ENCODE measurements around the gene ZMYND11. TPM values are rescaled to one million over a fixed set of nuclear protein-coding genes. Genes with fewer than 3 reads are reported as not detected.

Gene ZMYND11
- polyA plus RNA-seq, 1 of the 3 experiments (the other 2 are of a cell fraction) = 33.1 TPM

DNA sequence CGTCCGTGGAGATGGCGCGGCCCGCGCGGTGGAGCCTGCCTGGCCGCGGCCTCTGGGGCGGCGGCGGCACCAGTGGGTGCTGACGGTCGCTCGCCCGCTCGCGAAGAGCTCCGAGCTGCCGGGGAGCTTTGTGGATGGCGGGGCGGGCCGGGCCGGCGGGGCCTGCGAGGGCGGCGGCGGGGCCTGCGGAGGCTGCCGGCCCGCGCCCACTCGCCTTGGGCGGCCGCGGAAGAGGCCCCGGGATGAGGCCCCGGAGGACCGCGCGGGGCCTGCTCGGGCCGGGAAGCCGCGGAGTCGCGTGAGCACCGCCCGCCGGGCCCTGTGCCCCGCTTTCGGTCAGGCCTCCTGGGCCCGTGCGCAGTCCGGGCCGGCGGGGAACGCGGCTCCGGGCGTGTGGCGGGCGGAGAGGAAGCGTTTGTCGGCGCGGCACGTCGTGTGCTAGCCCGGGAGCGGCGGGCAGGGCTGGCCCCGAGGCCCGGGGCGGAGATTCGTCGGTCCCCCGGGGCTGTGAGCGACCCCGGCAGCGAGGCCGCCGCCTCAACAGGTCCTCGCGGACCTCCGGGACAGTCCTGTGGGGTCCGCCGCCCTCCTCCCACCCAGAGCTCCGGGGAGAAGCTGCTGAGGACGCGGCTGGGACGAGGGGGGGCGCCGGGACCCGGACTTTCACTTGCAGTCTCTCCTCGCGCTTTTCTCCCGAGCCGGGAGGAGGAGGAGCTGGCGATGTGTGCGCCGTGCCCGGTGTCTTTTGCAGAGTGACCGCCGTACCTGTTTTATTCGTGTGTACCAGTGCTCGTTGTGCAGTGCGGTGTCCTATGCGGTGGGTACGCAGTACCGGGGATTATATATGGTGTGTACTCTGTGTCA lies 578 bp downstream of the ZMYND11 start:
- DNase-seq = peak; percentile 75
- H3K27me3 ChIP-seq (ENCODE audit: insufficient read depth) = no peaks in the 10 kb centered on the region
- H3K4me1 ChIP-seq (ENCODE audit: control insufficient read depth in 1 of 2, insufficient read depth in 2 of 2, low read depth in 1 of 2, low read length in 1 of 2) = peaks cover 24 to 29% of the 10 kb centered on the region in 2 experiments; a peak in 3 of 4 replicates
- 2% methylated on average over 16 of the region's 112 CpGs for WGBS (ENCODE audit: low lambda C conversion rate)
- H3K4me3 ChIP-seq (ENCODE audit: low read depth in 2 of 2, low read length in 1 of 2) = peak overlapping the region; percentile 82 to 85
- peaks cover 46% of the 10 kb centered on the region for H4K20me1 ChIP-seq (ENCODE audit: insufficient read depth)
- TF ChIP-seq NFIC (IDR thresholded peaks at IDR 0.05; ENCODE audit: borderline replicate concordance) (no peak), TAF1 (IDR thresholded peaks at IDR 0.05; ENCODE audit: borderline replicate concordance, low read depth, low read length) (no peak), MXI1 (IDR thresholded peaks at IDR 0.05; ENCODE audit: low read depth, low read length) (peak; percentile 55; the same call in 1 of the 2 replicates)
- TF ChIP-seq, protein P1, sequence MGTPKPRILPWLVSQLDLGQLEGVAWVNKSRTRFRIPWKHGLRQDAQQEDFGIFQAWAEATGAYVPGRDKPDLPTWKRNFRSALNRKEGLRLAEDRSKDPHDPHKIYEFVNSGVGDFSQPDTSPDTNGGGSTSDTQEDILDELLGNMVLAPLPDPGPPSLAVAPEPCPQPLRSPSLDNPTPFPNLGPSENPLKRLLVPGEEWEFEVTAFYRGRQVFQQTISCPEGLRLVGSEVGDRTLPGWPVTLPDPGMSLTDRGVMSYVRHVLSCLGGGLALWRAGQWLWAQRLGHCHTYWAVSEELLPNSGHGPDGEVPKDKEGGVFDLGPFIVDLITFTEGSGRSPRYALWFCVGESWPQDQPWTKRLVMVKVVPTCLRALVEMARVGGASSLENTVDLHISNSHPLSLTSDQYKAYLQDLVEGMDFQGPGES (IDR thresholded peaks at IDR 0.05; ENCODE audit: low read depth, low read length) = no peak
- H3K9me3 ChIP-seq = no peaks in the 10 kb centered on the region
- H3K36me3 ChIP-seq (replicated peaks in 1 of 2; ENCODE audit: control insufficient read depth in 1 of 2, insufficient read depth in 2 of 2, low read length in 1 of 2) = no peaks in the 10 kb centered on the region
- H2AFZ ChIP-seq (ENCODE audit: low read depth) = no peak overlapping the region
- H3K27ac ChIP-seq (ENCODE audit: low read depth in 2 of 2, low read length in 1 of 2) = peak overlapping the region; percentile 72 to 90
- ChIA-PET POLR2A (interaction anchor here (0.8 to 1.0 kb wide), 2 partner anchors 234 to 423 kb away, joined by 3 to 4 read pairs; no protein-coding TSS in a partner anchor), CTCF (interaction anchor here (0.6 to 1.0 kb wide), 3 partner anchors 11 to 297 kb away, joined by 3 read pairs; no protein-coding TSS in a partner anchor)
- no peaks in the 10 kb centered on the region for H3K9me2 ChIP-seq
- peak overlapping the region; percentile 83 for H3K4me2 ChIP-seq
- peak overlapping the region; percentile 84 for H3K9ac ChIP-seq
- peaks cover 39% of the 10 kb centered on the region for H3F3A ChIP-seq (replicated peaks; ENCODE audit: insufficient read depth)
- peaks cover 77% of the 10 kb centered on the region for H3K79me2 ChIP-seq (ENCODE audit: insufficient read depth)

DNA sequence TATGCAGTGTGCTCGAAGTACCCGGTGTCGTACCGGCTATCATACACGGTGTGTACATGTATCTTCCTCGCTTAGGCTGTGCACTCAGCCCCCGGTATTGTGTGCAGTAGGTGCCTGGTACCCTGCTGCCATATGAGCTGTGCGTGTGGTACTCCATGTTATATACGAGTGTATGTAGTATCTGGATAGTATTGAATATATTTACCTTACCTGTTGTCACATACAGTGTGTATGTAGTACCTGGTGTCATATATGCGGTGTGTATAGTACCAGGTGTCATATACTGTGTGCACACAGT lies 1.2 kb downstream of the ZMYND11 start:
- Histone ChIP-seq H3K27ac (ENCODE audit: low read depth in 2 of 2, low read length in 1 of 2) (peak overlapping the region; percentile 72 to 90; a peak in 3 of 4 replicates), H2AFZ (ENCODE audit: low read depth) (no peak overlapping the region), H3K27me3 (ENCODE audit: insufficient read depth) (no peaks in the 10 kb centered on the region), H3K36me3 (replicated peaks in 1 of 2; ENCODE audit: control insufficient read depth in 1 of 2, insufficient read depth in 2 of 2, low read length in 1 of 2) (no peaks in the 10 kb centered on the region), H3F3A (replicated peaks; ENCODE audit: insufficient read depth) (peaks cover 39% of the 10 kb centered on the region), H3K9me2 (no peaks in the 10 kb centered on the region), H3K9me3 (no peaks in the 10 kb centered on the region), H3K79me2 (ENCODE audit: insufficient read depth) (peaks cover 77% of the 10 kb centered on the region), H3K4me1 (ENCODE audit: control insufficient read depth in 1 of 2, insufficient read depth in 2 of 2, low read depth in 1 of 2, low read length in 1 of 2) (peaks cover 24 to 29% of the 10 kb centered on the region in 2 experiments; a peak in 3 of 4 replicates), H3K4me3 (ENCODE audit: low read depth in 2 of 2, low read length in 1 of 2) (peak overlapping the region; percentile 73 to 85), H3K4me2 (peak overlapping the region; percentile 83), H4K20me1 (ENCODE audit: insufficient read depth) (peaks cover 51% of the 10 kb centered on the region), H3K9ac (peak overlapping the region; percentile 82)
- ChIA-PET POLR2A (interaction anchor here (0.8 to 1.0 kb wide), 2 partner anchors 233 to 422 kb away, joined by 3 to 4 read pairs; no protein-coding TSS in a partner anchor), CTCF (interaction anchor here (0.9 to 1.4 kb wide), 2 partner anchors 11 to 62 kb away, joined by 3 read pairs; no protein-coding TSS in a partner anchor)
- DNase-seq = no peak
- WGBS (ENCODE audit: low lambda C conversion rate) = 19% methylated on average over 10 of the region's 10 CpGs
- no peak for TF ChIP-seq TAF1 (IDR thresholded peaks at IDR 0.05; ENCODE audit: borderline replicate concordance, low read depth, low read length)
- no peak for TF ChIP-seq RCOR1 (IDR thresholded peaks at IDR 0.05; ENCODE audit: low read length)
- no peak for TF ChIP-seq RAD21 (IDR thresholded peaks at IDR 0.05; ENCODE audit: low read length)
- TF ChIP-seq, protein P2, sequence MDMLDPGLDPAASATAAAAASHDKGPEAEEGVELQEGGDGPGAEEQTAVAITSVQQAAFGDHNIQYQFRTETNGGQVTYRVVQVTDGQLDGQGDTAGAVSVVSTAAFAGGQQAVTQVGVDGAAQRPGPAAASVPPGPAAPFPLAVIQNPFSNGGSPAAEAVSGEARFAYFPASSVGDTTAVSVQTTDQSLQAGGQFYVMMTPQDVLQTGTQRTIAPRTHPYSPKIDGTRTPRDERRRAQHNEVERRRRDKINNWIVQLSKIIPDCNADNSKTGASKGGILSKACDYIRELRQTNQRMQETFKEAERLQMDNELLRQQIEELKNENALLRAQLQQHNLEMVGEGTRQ (IDR thresholded peaks at IDR 0.05; ENCODE audit: borderline replicate concordance, low read depth, low read length) = no peak
- TF ChIP-seq, protein P3, sequence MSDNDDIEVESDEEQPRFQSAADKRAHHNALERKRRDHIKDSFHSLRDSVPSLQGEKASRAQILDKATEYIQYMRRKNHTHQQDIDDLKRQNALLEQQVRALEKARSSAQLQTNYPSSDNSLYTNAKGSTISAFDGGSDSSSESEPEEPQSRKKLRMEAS (IDR thresholded peaks at IDR 0.05; ENCODE audit: low read depth) = no peak
- no peak for TF ChIP-seq FOSL2 (IDR thresholded peaks at IDR 0.05; ENCODE audit: borderline replicate concordance, low read depth)
- TF ChIP-seq RXRA (IDR thresholded peaks at IDR 0.05; ENCODE audit: borderline replicate concordance, low read depth) = no peak
- TF ChIP-seq, protein P4, sequence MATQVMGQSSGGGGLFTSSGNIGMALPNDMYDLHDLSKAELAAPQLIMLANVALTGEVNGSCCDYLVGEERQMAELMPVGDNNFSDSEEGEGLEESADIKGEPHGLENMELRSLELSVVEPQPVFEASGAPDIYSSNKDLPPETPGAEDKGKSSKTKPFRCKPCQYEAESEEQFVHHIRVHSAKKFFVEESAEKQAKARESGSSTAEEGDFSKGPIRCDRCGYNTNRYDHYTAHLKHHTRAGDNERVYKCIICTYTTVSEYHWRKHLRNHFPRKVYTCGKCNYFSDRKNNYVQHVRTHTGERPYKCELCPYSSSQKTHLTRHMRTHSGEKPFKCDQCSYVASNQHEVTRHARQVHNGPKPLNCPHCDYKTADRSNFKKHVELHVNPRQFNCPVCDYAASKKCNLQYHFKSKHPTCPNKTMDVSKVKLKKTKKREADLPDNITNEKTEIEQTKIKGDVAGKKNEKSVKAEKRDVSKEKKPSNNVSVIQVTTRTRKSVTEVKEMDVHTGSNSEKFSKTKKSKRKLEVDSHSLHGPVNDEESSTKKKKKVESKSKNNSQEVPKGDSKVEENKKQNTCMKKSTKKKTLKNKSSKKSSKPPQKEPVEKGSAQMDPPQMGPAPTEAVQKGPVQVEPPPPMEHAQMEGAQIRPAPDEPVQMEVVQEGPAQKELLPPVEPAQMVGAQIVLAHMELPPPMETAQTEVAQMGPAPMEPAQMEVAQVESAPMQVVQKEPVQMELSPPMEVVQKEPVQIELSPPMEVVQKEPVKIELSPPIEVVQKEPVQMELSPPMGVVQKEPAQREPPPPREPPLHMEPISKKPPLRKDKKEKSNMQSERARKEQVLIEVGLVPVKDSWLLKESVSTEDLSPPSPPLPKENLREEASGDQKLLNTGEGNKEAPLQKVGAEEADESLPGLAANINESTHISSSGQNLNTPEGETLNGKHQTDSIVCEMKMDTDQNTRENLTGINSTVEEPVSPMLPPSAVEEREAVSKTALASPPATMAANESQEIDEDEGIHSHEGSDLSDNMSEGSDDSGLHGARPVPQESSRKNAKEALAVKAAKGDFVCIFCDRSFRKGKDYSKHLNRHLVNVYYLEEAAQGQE (IDR thresholded peaks at IDR 0.05; ENCODE audit: low read depth, low read length) = no peak
- TF ChIP-seq RFX5 (IDR thresholded peaks at IDR 0.05; ENCODE audit: low read length) = no peak
- TF ChIP-seq, protein P5, sequence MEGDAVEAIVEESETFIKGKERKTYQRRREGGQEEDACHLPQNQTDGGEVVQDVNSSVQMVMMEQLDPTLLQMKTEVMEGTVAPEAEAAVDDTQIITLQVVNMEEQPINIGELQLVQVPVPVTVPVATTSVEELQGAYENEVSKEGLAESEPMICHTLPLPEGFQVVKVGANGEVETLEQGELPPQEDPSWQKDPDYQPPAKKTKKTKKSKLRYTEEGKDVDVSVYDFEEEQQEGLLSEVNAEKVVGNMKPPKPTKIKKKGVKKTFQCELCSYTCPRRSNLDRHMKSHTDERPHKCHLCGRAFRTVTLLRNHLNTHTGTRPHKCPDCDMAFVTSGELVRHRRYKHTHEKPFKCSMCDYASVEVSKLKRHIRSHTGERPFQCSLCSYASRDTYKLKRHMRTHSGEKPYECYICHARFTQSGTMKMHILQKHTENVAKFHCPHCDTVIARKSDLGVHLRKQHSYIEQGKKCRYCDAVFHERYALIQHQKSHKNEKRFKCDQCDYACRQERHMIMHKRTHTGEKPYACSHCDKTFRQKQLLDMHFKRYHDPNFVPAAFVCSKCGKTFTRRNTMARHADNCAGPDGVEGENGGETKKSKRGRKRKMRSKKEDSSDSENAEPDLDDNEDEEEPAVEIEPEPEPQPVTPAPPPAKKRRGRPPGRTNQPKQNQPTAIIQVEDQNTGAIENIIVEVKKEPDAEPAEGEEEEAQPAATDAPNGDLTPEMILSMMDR (IDR thresholded peaks at IDR 0.05) = no peak
- no peak for TF ChIP-seq FOXM1 (IDR thresholded peaks at IDR 0.05; ENCODE audit: low read depth)
- TF ChIP-seq NRF1 (IDR thresholded peaks at IDR 0.05; ENCODE audit: low read depth, low read length) = no peak
- no peak for TF ChIP-seq EZH2phosphoT487 (IDR thresholded peaks at IDR 0.05; ENCODE audit: borderline replicate concordance, low read depth)
- no peak; the same call in 1 of the 2 replicates for TF ChIP-seq MXI1 (IDR thresholded peaks at IDR 0.05; ENCODE audit: low read depth, low read length)
- no peak for TF ChIP-seq SIN3A (IDR thresholded peaks at IDR 0.05; ENCODE audit: borderline replicate concordance, low read depth, low read length)

Measured in SK-N-SH (cell line).